Stromal cell of bone marrow (primary cell): ENCODE results near the gene TRAPPC4.
"Not testable (repeated sequence)": the region's sequence is repeated elsewhere in the genome, so short reads cannot be mapped to it uniquely, and the experiment has no call there.

Experiments
- DNase-seq: peaks from one replicate; pipeline ENCODE4 v3.0.0-alpha.2; 2012; ENCODE audit warnings: low read depth

The TRAPPC4 gene

GRCh38 chr11:119033421-119033820 is 14.9 kb downstream of the TRAPPC4 start:
- DNase-seq = not testable (repeated sequence)

DNA sequence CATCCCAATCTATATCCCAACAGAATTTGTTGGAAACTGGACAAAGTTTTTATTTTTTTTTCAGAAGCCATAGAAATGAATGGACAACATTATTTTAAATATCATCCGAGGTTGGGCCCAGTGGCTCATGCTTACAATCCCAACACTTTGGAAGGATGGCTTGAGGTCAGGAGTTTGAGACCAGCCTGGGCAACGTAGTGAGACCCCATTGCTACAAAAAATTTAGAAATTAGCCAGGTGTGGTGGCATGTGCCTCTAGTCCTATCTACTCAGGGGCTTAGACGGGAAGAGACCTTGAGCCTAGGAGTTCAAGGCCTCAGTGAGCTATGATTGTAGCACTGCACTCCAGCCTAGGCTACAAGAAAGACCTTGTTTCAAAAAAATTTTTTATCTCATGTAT is 16.2 kb downstream of the TRAPPC4 start:
- no peak for DNase-seq

- no peak for DNase-seq
Observed at GRCh38 chr11:119038884-119039283, 20.3 kb downstream of the TRAPPC4 start.

DNA sequence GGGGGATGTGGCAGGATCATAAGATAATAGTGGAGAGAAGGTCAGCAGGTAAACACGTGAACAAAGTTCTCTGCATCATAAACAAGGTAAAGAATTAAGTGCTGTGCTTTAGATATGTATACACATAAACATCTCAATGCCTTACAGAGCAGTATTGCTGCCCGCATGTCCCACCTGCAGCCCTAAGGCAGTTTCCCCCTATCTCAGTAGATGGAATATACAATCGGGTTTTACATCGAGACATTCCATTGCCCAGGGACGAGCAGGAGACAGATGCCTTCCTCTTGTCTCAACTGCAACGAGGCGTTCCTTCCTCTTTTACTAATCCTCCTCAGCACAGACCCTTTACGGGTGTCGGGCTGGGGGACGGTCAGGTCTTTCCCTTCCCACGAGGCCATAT is 20.9 kb downstream of the TRAPPC4 start:
- not testable (repeated sequence) for DNase-seq

- no peak for DNase-seq
Observed at GRCh38 chr11:119041821-119042514, 23.4 kb downstream of the TRAPPC4 start.

- DNase-seq = no peak
Observed at GRCh38 chr11:119042927-119043326, 24.4 kb downstream of the TRAPPC4 start.

DNA sequence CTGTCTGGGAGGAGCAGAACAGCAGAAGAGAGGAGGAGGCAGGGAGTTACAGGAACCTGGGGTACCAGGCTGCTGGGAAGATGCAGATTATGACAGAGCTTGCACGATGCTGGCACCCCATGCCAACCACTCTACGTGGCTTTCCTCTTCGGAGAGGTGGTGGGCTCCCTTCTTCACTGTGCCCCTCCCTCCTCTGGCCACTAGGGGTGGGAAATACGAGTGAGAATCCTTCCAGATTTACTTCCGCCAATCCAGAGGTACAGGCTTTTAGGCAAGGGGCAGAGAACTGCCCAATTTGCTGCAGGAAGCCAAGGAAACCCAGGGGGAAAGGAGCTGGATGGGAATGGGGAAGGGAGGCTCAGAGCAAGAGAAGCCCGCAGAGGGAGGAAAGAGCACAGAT is 26.1 kb downstream of the TRAPPC4 start:
- DNase-seq = no peak

DNA sequence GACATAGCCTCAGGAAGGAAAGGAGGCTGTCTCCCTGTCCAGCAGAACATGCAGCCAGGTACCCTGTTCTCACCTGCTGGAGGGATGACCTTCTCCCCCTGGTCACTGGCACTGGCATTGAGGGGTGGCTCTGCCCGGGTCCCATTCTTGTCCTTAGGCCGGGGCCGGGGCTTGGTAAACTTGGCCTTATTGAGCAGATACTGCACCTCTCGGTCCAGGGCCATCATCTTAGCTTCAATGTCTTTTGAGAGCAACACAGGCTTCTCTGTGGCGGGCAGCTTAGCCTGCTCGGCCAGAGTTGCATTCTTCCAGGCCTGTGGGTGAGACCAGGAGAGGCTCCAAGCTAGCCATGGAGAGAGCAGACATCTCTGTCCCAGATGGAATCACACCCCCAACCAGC is 27.9 kb downstream of the TRAPPC4 start:
- no peak for DNase-seq

GRCh38 chr11:119047205-119047604 is 28.6 kb downstream of the TRAPPC4 start:
- DNase-seq = no peak

DNA sequence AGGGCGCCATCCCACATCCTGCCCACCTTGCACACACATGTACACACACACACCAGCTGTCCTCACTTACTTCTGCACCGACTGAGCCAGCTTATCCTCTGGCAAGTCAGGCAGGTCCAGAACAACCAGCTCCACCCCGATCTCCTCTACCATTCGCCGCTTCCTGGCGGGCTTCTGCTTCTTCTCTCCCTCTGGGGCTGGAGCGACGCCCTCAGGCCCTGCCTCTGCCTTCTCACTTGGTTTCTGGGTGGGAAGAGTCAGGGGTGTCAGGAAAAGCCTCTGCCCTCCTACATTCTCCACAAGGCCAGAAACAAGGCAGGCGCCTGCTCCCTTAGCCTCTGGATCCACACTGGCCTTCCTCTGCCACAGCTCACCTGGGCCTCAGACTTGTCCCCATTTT is 30.1 kb downstream of the TRAPPC4 start:
- no peak for DNase-seq

- no peak for DNase-seq
Observed at GRCh38 chr11:119049081-119049480, 30.5 kb downstream of the TRAPPC4 start.

DNA sequence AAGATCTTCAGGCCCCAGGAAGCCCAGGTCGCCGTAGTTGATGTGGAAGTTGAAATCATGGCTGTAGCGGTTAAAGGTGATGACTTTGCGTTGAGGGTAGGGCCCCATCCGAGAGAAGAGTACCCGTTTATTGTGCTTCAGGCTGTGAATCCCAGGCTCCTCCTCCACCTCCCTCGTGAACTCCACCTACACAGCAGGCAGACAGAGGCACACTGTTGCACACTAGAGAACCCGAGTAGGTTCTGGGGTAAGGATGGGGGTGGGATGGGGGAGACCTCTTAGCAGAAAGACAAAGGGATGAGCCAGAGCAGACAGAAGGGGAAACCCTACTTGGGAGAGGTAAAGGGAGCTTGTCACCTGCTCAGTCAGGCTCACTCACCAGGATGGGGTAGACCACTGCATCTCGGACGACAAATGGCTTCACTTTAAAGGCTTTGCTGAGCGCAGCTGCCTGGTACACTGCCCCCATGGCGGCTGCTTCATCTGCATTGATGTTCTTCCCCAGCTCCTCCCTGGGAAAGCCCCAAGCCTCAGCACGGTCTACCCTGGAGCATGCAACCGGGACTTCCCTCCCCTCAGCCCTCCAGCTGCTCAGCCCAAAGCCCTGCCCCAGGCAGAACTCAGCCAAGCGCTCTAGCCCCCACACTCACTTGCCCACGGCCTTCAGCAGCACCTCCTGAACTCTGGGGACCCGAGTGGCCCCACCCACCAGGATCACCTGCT is 33.0 kb downstream of the TRAPPC4 start:
- no peak for DNase-seq

DNA sequence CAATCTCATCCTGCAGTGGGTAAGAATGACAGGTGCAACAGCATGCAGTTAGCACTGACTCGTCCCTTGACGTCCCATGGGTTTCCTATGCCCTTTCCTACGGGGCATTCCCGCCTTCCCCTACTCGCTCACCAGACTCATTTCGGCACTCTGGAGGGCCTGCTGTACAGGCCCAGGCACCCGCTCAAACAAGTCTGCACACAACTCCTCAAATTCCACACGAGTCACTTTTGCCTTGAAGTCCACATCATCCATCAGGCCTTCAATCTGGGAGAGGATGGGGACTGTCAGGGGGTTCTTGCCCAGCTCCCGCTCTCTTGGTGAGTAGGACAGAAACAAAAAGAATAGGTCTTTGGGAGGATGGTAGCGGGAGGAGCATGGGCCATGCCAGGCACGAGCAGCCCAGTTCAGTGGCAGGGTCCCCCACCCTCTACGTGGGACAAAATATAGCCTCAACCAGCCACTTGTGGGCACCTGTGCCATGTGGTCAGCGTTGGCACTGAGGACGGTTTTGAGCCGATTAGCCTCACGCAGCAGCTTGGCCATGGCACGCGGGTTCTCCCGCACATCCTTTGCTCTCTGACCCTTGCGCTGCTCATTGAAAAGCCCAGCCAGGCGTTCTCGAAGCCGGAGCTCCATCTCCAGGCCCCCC is 33.7 kb downstream of the TRAPPC4 start:
- DNase-seq = no peak

DNA sequence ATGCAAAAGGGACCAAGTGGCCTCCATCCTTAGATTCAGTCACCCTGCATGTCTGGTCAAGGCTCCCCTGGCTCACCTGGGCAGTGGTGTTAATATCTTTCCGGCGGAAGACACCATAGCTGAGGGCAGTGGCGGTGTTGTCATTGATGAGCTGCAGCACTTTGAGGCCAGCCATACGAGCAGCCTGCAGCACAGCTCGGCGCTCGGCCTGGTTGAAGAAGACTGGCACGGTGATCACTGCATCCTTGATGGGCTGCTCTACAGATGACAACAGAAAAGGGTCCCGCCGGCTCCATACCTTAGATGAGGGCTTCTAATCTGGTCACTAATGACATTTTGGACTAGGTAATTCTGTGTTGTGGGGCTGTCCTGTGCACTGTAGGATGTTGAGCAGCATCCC is 35.9 kb downstream of the TRAPPC4 start:
- no peak for DNase-seq

DNA sequence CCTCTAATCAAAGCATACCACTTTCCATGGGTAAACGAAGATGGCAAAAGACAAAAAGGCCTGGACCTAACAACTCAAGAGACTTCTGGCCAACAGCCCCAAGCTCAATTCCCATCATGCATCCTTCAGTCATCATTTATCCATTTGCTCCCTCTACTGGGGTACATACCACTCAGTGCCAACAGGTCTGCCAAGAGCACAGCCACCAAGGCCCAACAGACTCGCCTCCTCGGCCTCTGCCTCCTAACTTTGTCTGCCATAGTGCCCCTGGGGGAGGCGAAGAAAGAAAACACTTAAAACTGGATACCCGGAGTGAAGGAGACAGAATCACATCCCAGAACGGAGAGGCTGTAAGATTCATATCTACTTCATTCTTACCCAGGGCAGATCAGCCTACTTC is 37.3 kb downstream of the TRAPPC4 start:
- no peak for DNase-seq

GRCh38 chr11:119056421-119056999 is 37.9 kb downstream of the TRAPPC4 start:
- DNase-seq = no peak

- peak; percentile 91 for DNase-seq
Observed at GRCh38 chr11:119057000-119057769, 38.6 kb downstream of the TRAPPC4 start, which contains the start of gene HYOU1. Gene HYOU1 (minus strand): TSS chr11:119057205. CDS start chr11:119056160, 1,045 bp downstream.

- not testable (repeated sequence) for DNase-seq
Observed at GRCh38 chr11:119059128-119059527, 40.6 kb downstream of the TRAPPC4 start.

DNA sequence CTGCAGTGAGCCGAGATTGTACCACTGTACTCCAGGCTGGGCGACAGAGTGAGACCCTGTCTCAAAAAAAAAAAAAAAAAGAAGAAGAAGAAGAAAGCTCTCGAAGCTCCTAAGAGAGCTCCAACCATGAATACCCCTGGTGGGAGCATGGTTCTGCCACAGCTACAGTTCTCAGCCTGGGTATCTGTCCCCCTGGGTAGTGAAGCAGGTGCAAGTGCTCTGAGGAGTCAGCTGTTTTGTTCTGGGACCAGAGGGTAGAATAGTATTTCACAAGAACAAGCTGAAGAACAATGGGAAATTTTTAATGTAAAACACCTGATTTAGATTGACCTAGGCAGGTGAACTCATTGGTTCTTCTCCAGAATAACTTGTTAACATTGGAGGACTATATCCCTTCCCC is 42.7 kb downstream of the TRAPPC4 start:
- no peak for DNase-seq

GRCh38 chr11:119062779-119063178 is 44.2 kb downstream of the TRAPPC4 start:
- DNase-seq = no peak

- no peak for DNase-seq
Observed at GRCh38 chr11:119065369-119065768, 46.8 kb downstream of the TRAPPC4 start.
